ENCODE measurements around the gene TMEM208.

The TMEM208 gene

DNA sequence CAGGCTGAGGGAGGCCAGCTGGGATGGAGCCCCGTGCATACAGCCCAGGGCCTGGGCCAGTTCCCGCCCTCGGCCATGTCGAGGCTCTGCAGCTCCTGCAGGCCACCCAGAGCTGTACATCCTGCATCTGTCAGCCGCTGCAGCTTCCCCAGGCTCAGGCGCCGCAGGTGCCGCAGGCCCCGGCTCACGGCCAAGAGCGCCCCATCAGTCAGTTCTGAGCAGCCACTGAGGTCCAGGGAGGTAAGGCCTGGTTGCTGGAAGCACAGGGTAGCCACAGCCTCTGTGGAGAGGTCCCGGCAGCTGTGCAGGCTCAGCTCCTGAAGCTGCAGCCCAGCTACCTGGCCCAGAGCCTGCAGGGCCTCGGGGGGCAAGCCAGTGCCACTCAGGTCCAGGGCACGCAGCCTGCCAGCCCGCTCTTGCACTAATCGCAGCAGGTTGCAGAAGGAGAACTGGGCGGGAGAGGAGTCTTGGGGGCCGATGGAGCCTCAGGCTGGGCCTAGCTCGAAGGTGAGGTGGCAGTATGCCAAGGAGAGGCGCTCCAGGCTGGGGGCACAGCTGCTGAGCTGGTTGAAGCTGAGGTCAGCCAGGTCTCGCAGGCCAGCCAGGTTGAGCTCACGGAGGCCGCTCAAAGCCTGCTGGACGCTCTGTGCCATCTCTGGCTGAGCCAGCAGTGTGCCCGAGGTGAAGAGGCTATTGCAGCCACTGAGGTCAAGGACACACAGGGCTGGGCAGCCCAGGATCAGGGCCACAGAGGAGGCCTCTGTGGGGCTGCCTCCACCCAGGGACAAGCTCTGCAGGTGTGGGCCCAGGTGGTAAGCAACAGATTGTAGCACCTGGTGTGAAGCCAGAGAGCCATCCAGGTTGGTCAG lies 16.6 kb upstream of the TMEM208 start:
- no peak for DNase-seq

GRCh38 chr16:67211674-67212073 lies 15.3 kb upstream of the TMEM208 start:
- no peak for DNase-seq

DNA sequence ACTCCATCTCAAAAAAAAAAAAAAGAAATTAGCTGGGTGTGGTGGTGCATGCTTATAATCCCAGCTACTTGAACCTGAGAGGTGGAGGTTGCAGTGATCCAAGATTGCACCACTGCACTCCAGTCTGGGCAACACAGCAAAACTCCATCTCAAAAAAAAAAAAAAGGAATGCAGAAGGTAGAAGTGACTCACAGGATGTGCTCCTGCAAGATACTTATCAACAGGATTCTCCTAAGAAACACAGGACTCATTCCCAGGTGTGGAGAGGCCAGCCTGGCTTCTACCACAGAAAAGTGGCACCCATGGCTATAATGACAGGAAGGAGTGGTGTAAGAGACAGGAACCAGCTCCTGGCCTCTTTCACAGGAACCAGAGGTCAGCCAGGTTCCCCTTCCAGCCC lies 14.2 kb upstream of the TMEM208 start:
- DNase-seq, result no peak

- no peak for DNase-seq
Measured at GRCh38 chr16:67213197-67214019, 13.5 kb upstream of the TMEM208 start.

DNA sequence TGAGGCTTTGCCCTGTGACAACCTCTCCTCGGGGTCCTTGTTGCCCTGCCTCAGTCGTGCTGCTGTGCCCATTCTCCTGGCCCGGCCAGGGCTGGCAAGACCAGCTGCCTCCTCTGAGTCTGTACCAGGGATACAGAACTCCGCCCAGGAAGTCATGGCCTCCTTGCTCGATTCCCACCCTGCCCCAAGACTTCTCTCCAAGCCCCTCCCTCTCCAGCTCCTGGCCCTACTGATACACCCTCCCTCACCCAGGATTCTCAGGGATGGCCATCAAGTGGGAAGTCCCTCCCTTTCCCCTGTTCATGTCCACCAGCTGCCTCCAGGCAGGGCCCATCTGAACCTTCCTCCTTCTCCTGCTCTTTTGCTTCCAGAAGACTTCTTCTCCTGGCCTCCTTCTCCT lies 11.2 kb upstream of the TMEM208 start:
- no peak for DNase-seq

GRCh38 chr16:67216612-67217490 lies 10.1 kb upstream of the TMEM208 start:
- no peak for DNase-seq

DNA sequence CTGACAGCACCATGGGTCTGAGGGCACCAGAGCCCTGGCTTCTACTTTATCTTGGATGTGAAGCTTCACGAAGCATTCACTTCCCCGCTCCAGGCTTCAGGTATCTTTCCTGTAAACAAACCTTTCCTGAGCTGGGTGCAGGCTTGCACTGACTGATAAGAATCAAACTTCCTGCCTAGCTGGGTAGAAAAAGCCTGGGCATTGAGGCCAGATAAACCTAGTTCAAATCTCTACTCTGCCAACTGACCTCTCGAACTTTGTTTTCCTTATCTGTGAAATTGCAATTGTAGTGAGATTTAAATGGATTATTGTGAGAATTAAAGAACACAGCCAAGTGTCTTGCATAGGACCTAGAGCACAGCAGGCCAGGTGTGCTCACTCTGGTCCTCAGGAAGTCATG lies 2.9 kb upstream of the TMEM208 start:
- no peak for DNase-seq

DNA sequence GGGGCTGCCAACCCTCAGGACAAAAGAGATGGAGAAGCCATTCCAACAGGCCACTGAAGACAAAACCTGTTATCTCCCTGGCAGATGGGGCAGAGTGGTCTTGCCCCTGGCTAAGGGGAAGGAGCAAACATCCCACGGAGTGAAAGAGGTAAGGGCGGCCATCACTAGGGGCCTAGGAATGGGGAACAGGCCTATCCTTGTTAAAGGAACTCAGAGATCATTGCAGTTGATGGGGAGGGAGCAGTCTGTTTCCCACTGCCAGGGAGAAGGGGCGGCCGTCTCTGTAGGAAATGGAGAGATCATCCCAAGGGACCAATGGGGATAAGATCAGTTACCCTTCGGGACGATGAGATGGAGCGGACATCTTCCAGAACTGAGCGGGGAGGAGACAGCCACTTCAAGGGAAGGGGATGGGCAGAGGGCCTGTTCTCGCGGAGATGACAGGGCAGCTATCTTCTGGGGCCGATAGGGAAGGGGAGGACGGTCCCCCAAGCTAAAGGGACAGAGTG lies 581 bp upstream of the TMEM208 start:
- DNase-seq, result no peak

DNA sequence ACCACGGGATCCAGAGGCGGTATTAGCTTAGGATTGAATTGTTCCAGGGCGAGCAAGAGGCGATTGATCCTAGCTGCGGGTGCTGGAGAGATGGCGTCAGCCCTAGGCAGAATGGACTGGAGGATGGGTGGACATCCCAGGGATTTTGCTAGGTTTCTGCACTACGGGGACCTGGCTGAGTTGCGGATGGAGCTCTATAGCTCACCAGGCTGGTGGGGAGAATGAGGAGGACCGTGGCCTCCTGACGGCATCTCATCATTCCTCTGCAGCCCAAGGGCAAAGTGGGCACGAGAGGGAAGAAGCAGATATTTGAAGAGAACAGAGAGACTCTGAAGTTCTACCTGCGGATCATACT lies 614 bp downstream of the TMEM208 start:
- DNase-seq, result no peak

DNA sequence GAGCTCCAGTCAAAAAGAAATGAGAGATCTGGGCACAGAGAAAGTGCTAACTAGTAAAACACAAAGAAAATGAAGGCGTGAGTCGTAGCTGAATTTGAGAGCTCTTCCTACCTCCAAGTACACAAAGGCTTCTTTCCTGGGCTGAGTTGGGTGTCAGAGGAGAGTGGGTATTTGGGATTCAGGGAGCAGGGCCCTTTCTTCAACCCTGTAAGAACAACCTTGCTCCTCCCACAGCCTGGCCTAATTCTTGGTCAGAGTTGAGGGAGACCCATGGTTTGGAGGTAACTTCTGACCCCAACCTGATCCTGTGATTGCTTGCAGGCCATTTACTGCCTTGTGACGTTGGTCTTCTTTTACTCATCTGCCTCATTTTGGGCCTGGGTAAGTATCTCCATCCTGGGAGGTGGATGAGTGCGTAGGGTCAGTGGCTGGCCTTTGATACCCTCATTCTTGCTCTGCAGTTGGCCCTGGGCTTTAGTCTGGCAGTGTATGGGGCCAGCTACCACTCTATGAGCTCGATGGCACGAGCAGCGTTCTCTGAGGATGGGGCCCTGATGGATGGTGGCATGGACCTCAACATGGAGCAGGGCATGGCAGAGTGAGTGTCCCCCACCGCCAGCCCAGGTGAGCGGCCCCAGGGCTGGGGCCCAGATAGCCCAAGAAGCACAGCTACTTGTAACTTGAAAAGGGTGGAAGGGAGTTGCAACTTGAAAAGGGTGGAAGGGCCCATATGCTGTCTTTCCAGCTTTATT lies 1.3 kb downstream of the TMEM208 start:
- DNase-seq, result no peak

GRCh38 chr16:67228905-67229304 lies 2.0 kb downstream of the TMEM208 start:
- DNase-seq, result no peak

- no peak for DNase-seq
Measured at GRCh38 chr16:67229906-67230808, 3.2 kb downstream of the TMEM208 start.

DNA sequence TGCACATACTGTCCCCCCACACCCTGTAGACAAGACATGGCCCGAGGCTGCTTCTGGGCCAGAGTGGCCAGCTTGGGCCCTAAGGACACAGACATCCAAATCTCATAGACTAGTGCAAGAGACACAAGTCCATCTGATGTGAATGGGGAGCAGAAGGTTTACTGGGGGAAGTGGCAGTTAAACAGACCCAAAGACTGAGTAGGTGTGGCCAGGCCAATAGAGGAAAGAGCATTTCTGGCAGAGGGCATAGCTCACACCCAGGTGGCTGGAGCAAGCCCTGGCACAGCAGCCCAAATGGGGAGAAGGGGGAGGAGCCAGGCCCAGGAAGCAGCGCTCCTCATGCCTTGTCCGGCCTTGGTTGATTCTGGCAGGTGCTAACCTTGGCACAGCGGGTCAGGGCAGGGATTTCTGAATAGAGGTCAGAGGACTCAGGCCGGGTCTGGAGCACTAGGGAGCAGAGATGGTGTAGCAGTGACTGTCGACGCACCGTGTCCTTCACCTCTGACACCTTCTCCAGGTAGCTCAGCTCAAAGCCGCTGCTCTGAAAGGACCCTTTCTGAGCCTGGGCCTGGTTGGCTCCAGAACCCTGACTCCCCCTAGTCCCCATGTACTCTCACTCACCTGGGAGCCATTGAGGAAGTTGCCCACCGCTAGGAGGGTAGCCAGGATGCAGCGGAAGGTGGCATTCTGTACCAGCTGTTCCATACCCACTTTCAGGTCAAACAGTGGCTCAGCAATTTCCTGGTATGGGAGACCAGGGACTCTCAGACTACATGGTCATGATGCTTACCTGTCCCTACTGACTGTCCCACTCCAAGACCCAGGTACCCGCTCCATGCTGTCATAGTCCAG lies 4.1 kb downstream of the TMEM208 start:
- no peak for DNase-seq

DNA sequence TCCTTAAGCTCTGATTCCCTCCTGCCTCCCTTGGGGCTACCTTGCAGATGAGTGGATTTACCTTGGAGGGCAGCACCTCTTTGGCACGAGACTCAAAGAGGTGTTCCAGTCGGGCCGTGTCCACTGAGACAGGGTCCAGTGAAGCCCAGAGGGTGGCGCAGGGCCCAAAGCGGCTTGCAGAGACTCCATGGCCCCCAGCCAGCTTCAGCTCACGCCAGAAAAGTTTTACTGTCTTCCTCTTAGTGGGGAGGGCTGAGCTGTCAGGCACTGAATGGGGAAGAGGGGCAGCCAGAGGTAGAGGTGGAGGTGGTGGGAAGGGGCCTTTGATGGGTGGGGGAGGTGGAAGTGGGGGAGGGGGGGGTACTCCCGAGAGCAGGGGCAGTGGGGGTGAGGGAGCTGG lies 6.7 kb downstream of the TMEM208 start:
- DNase-seq, result no peak

DNA sequence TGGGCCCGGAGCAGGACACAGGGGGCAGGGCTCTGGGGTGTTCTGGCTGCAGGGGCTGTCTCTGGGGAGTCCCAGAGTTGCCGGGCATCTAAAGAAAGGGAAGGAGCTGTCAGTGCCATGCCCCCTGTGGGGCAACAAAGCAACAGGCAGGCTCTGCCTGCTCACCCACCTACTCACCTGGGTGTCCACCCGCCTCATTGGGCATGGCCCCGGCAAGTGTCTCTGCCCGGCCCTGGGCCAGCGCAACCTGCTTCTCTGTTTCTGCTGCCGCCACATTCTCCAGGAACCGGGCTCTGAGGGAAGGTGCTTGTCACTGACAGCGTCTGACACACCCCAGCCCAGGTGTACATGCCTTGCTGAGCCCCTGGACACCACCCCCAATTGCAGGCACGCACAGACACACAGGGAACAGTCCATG lies 7.3 kb downstream of the TMEM208 start:
- DNase-seq, result no peak

DNA sequence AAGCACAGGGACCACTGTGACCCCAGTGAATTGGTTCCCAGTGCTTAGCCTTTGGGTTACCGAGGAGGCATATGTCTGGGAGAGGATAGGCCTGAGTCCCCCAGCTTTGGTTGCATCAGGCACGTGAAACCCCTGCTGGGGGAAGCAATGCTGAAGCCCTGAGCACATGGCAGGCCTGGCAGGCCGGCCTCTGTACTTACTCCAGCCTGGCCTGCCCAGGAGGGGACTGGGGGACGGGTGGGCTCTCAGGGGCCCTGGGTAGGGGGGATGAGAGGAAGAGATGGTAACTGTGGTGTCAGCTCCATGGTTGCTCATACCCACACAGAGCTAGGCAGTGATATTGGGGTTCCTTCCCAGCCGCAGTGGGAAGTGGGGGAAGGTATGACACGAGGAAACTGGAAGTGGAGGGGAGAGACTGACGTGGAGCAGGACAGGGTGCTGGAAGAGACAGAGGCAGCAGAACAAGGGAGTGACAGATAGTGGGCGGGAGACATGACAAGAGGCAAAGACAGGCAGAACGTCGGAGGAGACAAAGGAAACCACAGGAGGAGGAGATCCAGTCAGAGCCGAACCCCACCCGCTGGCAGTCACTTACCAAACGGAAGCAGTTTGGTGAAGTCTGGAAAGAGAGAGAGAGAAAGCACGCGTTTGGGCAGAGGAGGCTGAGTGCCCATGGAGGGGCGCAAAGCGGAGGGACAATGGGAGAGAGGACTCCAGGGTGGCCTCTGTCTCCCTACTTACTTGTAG lies 9.1 kb downstream of the TMEM208 start:
- DNase-seq, result no peak

GRCh38 chr16:67236563-67237395 lies 9.8 kb downstream of the TMEM208 start:
- DNase-seq, result no peak

Data from NCI-H2029 (cell line).